Measurements from ENCODE around the gene DNASE1L1. TPM values are rescaled to one million over a fixed set of nuclear protein-coding genes. Genes with fewer than 3 reads are reported as not detected.
A peak's percentile ranks its signal among the peaks of the same experiment; 100 is the strongest.

Gene DNASE1L1
- total and polyA plus RNA-seq, 2 of the 13 experiments (the other 11 are each of a cell fraction or from before 2014, with no cell fraction given), result 4.7 to 12.3 TPM

DNA sequence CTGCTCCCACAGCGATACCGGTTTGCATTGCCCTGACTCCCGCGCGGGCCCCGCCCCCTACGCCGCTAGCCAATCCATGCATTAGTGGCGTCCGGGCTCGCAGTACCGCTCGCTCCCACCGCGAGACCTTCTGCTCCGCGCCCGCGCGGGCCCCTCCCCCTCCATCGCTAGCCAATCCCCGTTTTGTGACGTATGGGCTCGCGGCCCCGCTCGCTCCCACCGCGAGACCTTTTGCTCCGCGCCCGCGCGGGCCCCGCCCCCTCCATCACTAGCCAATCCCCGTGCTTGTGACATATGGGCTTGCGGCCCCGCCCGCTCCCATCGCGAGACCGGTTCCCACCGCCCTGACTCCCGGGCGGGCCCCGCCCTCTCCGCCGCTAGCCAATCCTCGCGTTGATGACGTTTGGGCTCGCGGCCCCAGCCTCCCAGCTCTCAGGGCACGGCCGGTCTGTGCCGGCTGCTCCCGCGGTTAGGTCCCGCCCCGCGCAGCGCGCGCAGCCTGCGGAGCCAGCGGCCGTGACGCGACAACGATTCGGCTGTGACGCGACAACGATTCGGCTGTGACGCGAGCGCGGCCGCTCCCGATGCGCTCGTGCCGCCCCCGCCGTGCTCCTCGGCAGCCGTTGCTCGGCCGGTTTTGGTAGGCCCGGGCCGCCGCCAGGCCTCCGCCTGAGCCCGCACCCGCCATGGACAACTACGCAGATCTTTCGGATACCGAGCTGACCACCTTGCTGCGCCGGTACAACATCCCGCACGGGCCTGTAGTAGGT, 30.1 kb downstream of the DNASE1L1 start, which contains the start of gene EMD (continued):
- TF ChIP-seq ZNF747 (CRISPR knock-in tag; IDR thresholded peaks at IDR 0.05; ENCODE audit: borderline replicate concordance) (no peak), HNRNPH1 (optimal IDR thresholded peaks at IDR 0.05; ENCODE audit: low read depth, low read length) (no peak), NR2C2 (CRISPR knock-in tag; IDR thresholded peaks at IDR 0.05; ENCODE audit: borderline replicate concordance) (no peak), ZNF225 (CRISPR knock-in tag; IDR thresholded peaks at IDR 0.05) (no peak), FIP1L1 (IDR thresholded peaks at IDR 0.05; ENCODE audit: borderline replicate concordance, insufficient read depth, low read depth, low read length) (no peak), POLR2G (IDR thresholded peaks at IDR 0.05; ENCODE audit: low read depth, low read length) (0 out of 2 replicates have a peak, but pooled peaks have one; percentile 28), ZNF232 (CRISPR knock-in tag; IDR thresholded peaks at IDR 0.05; ENCODE audit: borderline replicate concordance) (no peak), ZNF207 (IDR thresholded peaks at IDR 0.05; ENCODE audit: borderline replicate concordance) (no peak), CAMTA2 (CRISPR knock-in tag; IDR thresholded peaks at IDR 0.05; ENCODE audit: borderline replicate concordance) (no peak), ZNF782 (CRISPR knock-in tag; IDR thresholded peaks at IDR 0.05; ENCODE audit: borderline replicate concordance) (no peak), NFIC (IDR thresholded peaks at IDR 0.05; ENCODE audit: low read length) (no peak), MTA3 (CRISPR knock-in tag; IDR thresholded peaks at IDR 0.05) (no peak), ZNF709 (CRISPR knock-in tag; IDR thresholded peaks at IDR 0.05) (0 out of 2 replicates have a peak, but pooled peaks have one; percentile 26), ZXDC (CRISPR knock-in tag; IDR thresholded peaks at IDR 0.05) (0 out of 2 replicates have a peak, but pooled peaks have one; percentile 21), ZNF841 (CRISPR knock-in tag; IDR thresholded peaks at IDR 0.05; ENCODE audit: borderline replicate concordance) (no peak), SUZ12 (IDR thresholded peaks at IDR 0.05; ENCODE audit: low read depth, low read length) (no peak), SIN3B (IDR thresholded peaks at IDR 0.05; ENCODE audit: low read length) (no peak), ZNF616 (CRISPR knock-in tag; IDR thresholded peaks at IDR 0.05; ENCODE audit: low read depth) (no peak), SNAPC5 (CRISPR knock-in tag; IDR thresholded peaks at IDR 0.05; ENCODE audit: borderline replicate concordance) (no peak), SCMH1 (CRISPR knock-in tag; IDR thresholded peaks at IDR 0.05; ENCODE audit: borderline replicate concordance) (no peak), ZFY (CRISPR knock-in tag; IDR thresholded peaks at IDR 0.05) (peak; percentile 81), SP140L (CRISPR knock-in tag; IDR thresholded peaks at IDR 0.05; ENCODE audit: borderline replicate concordance) (no peak)
- TF ChIP-seq, protein P1, sequence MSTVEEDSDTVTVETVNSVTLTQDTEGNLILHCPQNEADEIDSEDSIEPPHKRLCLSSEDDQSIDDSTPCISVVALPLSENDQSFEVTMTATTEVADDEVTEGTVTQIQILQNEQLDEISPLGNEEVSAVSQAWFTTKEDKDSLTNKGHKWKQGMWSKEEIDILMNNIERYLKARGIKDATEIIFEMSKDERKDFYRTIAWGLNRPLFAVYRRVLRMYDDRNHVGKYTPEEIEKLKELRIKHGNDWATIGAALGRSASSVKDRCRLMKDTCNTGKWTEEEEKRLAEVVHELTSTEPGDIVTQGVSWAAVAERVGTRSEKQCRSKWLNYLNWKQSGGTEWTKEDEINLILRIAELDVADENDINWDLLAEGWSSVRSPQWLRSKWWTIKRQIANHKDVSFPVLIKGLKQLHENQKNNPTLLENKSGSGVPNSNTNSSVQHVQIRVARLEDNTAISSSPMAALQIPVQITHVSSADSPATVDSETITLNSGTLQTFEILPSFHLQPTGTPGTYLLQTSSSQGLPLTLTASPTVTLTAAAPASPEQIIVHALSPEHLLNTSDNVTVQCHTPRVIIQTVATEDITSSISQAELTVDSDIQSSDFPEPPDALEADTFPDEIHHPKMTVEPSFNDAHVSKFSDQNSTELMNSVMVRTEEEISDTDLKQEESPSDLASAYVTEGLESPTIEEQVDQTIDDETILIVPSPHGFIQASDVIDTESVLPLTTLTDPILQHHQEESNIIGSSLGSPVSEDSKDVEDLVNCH (CRISPR knock-in tag; IDR thresholded peaks at IDR 0.05), result no peak
- TF ChIP-seq, protein P2, sequence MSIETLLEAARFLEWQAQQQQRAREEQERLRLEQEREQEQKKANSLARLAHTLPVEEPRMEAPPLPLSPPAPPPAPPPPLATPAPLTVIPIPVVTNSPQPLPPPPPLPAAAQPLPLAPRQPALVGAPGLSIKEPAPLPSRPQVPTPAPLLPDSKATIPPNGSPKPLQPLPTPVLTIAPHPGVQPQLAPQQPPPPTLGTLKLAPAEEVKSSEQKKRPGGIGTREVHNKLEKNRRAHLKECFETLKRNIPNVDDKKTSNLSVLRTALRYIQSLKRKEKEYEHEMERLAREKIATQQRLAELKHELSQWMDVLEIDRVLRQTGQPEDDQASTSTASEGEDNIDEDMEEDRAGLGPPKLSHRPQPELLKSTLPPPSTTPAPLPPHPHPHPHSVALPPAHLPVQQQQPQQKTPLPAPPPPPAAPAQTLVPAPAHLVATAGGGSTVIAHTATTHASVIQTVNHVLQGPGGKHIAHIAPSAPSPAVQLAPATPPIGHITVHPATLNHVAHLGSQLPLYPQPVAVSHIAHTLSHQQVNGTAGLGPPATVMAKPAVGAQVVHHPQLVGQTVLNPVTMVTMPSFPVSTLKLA (IDR thresholded peaks at IDR 0.05), result peak; percentile 8; the same call in 1 of the 2 replicates

Data from HepG2 (cell line).